WTC11 (cell line): ENCODE measurements around the gene SPEM3. TPM values are rescaled to one million over a fixed set of nuclear protein-coding genes. Genes with fewer than 3 reads are reported as not detected.
A peak's percentile ranks its signal among the peaks of the same experiment; 100 is the strongest.

Source experiments
- ATAC-seq: fragments of 200-7000 bp; cut with Tn5 transposase; 2 replicates; pipeline ENCODE4 v1.10.0; 2021; ENCODE audit warnings: mild to moderate bottlenecking, moderate library complexity
- CTCF ChIA-PET: fragments of 300-600 bp; sonication (Branson Sonifier 250); formaldehyde crosslinking; loops from one replicate; lab custom pipeline; 2021; ENCODE audit warnings: antibody characterized with exemption; lab: Charles Lee
- POLR2A ChIA-PET: fragments of 350-600 bp; sonication (Branson Sonifier 250); formaldehyde crosslinking; loops from one replicate; lab custom pipeline; 2021; ENCODE audit warnings: antibody characterized with exemption; lab: Charles Lee
- DNase-seq: peaks from one replicate; pipeline ENCODE4 v3.0.0; 2021; ENCODE audit warnings: low spot score
- H3K27ac Mint-ChIP-seq: 2 replicates; pipeline ENCODE4 v1.8.0; 2021; ENCODE audit warnings: mixed read lengths
- H3K27me3 Mint-ChIP-seq: 2 replicates; pipeline ENCODE4 v1.8.0; 2021; ENCODE audit warnings: low read depth, mild to moderate bottlenecking, moderate library complexity, mixed read lengths
- H3K36me3 Mint-ChIP-seq: 2 replicates; pipeline ENCODE4 v1.8.0; 2021; ENCODE audit warnings: mixed read lengths
- H3K4me1 Mint-ChIP-seq: 2 replicates; pipeline ENCODE4 v1.8.0; 2022; ENCODE audit warnings: mixed read lengths
- H3K4me3 Mint-ChIP-seq: 2 replicates; pipeline ENCODE4 v1.8.0; 2021; ENCODE audit warnings: mild to moderate bottlenecking, moderate library complexity, mixed read lengths
- H3K9me3 Mint-ChIP-seq: 2 replicates; pipeline ENCODE4 v1.8.0; 2021; ENCODE audit warnings: mixed read lengths
- CBFB ChIP-seq: sonication (generic); formaldehyde crosslinking; IDR thresholded peaks from 2 replicates; pipeline ENCODE4 v1.8.1; 2022; ENCODE audit warnings: mild to moderate bottlenecking, low read depth, missing genetic modification reagents
- CREM ChIP-seq: sonication (generic); formaldehyde crosslinking; IDR thresholded peaks from 2 replicates; pipeline ENCODE4 v1.8.1; 2022; ENCODE audit warnings: mild to moderate bottlenecking, missing genetic modification reagents, moderate library complexity
- ELF4 ChIP-seq: sonication (generic); formaldehyde crosslinking; IDR thresholded peaks from 2 replicates; pipeline ENCODE4 v1.8.1; 2022; ENCODE audit warnings: low read depth, mild to moderate bottlenecking, moderate library complexity, missing genetic modification reagents
- OVOL2 ChIP-seq: fragments of 250-450 bp; sonication (Bioruptor Pico); IDR thresholded peaks from 2 replicates; pipeline ENCODE4 v1.9.0; 2021; ENCODE audit warnings: mild to moderate bottlenecking, borderline replicate concordance
- TCF7 ChIP-seq: sonication (generic); formaldehyde crosslinking; IDR thresholded peaks from 2 replicates; pipeline ENCODE4 v1.8.0; 2022; ENCODE audit warnings: mild to moderate bottlenecking, low read depth, missing genetic modification reagents, moderate library complexity
- TEAD1 ChIP-seq: sonication (generic); formaldehyde crosslinking; IDR thresholded peaks from 2 replicates; pipeline ENCODE4 v1.8.0; 2022; ENCODE audit warnings: mild to moderate bottlenecking, missing genetic modification reagents
- ZNF232 ChIP-seq: sonication (generic); formaldehyde crosslinking; IDR thresholded peaks from 2 replicates; pipeline ENCODE4 v1.8.0; 2022; ENCODE audit warnings: mild to moderate bottlenecking, missing genetic modification reagents
- ZNF416 ChIP-seq: fragments of 250-450 bp; sonication (Bioruptor Pico); IDR thresholded peaks from 2 replicates; pipeline ENCODE4 v1.9.0; 2021; ENCODE audit warnings: mild to moderate bottlenecking, inconsistent platforms
- total RNA-seq: library from RNA; stranded (reverse); gene quantifications from 3 replicates; pipeline ENCODE4 v1.2.3, GENCODE V29; 2021
- TF ChIP-seq, protein P1 (sequence below): sonication (generic); formaldehyde crosslinking; IDR thresholded peaks from 2 replicates; pipeline ENCODE4 v1.8.1; 2023; ENCODE audit warnings: mild to moderate bottlenecking, missing genetic modification reagents, moderate library complexity
- TF ChIP-seq, protein P2 (sequence below): sonication (generic); formaldehyde crosslinking; conservative IDR thresholded peaks from 2 replicates; pipeline ENCODE4 v1.8.1; 2023; ENCODE audit warnings: mild to moderate bottlenecking, low read depth, missing genetic modification reagents, moderate library complexity
- TF ChIP-seq, protein P3 (sequence below): sonication (generic); formaldehyde crosslinking; IDR thresholded peaks from 2 replicates; pipeline ENCODE4 v1.8.1; 2023; ENCODE audit warnings: mild to moderate bottlenecking, missing genetic modification reagents, borderline replicate concordance
- TF ChIP-seq, protein P4 (sequence below): sonication (generic); formaldehyde crosslinking; IDR thresholded peaks from 2 replicates; pipeline ENCODE4 v1.8.1; 2023; ENCODE audit warnings: mild to moderate bottlenecking, missing genetic modification reagents
- TF ChIP-seq, protein P5 (sequence below): sonication (generic); formaldehyde crosslinking; IDR thresholded peaks from 2 replicates; pipeline ENCODE4 v1.8.1; 2022; ENCODE audit warnings: missing genetic modification reagents, borderline replicate concordance
- TF ChIP-seq, protein P6 (sequence below): sonication (generic); formaldehyde crosslinking; IDR thresholded peaks from 2 replicates; pipeline ENCODE4 v1.8.0; 2023; ENCODE audit warnings: missing genetic modification reagents, mild to moderate bottlenecking, borderline replicate concordance

The SPEM3 gene
- total RNA-seq, 1 experiment from 2014 or later: not detected

DNA sequence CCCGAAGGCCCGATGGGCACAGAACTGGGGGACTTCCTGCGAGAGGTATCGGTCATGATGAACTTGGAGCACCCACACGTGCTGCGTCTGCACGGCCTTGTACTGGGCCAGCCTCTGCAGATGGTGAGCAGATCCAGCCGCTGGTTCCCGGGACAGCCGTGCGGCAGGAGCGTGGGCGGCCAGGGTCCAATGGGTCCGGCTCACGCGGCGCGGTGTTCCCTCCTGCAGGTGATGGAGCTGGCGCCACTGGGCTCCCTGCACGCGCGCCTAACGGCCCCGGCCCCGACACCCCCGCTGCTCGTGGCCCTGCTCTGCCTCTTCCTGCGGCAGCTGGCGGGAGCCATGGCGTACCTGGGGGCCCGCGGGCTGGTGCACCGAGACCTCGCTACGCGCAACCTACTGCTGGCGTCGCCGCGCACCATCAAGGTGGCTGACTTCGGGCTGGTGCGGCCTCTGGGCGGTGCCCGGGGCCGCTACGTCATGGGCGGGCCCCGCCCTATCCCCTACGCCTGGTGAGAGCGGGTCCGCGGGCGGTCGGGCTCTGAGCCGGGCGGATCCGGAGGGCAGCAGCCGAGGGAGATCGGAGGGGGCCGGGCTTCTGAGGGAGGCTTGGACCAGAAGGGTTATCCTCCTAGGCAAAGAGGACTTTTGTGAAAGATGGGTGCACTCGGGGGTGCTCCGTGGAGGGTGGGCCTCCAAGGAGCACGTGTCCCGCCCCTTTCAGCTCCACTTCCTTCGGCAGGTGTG lies 44.7 kb upstream of the SPEM3 start (continued):
- TF ChIP-seq, protein P1, sequence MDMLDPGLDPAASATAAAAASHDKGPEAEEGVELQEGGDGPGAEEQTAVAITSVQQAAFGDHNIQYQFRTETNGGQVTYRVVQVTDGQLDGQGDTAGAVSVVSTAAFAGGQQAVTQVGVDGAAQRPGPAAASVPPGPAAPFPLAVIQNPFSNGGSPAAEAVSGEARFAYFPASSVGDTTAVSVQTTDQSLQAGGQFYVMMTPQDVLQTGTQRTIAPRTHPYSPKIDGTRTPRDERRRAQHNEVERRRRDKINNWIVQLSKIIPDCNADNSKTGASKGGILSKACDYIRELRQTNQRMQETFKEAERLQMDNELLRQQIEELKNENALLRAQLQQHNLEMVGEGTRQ (CRISPR knock-in tag): peak; percentile 58; the same call in 1 of the 2 replicates
- no peak for TF ChIP-seq TCF7
- TF ChIP-seq ZNF416 (CRISPR knock-in tag): no peak
- no peak for TF ChIP-seq OVOL2 (CRISPR knock-in tag)
- TF ChIP-seq TEAD1 (CRISPR knock-in tag): peak; percentile 59; the same call in 1 of the 2 replicates
- TF ChIP-seq, protein P2, sequence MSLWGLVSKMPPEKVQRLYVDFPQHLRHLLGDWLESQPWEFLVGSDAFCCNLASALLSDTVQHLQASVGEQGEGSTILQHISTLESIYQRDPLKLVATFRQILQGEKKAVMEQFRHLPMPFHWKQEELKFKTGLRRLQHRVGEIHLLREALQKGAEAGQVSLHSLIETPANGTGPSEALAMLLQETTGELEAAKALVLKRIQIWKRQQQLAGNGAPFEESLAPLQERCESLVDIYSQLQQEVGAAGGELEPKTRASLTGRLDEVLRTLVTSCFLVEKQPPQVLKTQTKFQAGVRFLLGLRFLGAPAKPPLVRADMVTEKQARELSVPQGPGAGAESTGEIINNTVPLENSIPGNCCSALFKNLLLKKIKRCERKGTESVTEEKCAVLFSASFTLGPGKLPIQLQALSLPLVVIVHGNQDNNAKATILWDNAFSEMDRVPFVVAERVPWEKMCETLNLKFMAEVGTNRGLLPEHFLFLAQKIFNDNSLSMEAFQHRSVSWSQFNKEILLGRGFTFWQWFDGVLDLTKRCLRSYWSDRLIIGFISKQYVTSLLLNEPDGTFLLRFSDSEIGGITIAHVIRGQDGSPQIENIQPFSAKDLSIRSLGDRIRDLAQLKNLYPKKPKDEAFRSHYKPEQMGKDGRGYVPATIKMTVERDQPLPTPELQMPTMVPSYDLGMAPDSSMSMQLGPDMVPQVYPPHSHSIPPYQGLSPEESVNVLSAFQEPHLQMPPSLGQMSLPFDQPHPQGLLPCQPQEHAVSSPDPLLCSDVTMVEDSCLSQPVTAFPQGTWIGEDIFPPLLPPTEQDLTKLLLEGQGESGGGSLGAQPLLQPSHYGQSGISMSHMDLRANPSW (CRISPR knock-in tag): no peak
- TF ChIP-seq, protein P3, sequence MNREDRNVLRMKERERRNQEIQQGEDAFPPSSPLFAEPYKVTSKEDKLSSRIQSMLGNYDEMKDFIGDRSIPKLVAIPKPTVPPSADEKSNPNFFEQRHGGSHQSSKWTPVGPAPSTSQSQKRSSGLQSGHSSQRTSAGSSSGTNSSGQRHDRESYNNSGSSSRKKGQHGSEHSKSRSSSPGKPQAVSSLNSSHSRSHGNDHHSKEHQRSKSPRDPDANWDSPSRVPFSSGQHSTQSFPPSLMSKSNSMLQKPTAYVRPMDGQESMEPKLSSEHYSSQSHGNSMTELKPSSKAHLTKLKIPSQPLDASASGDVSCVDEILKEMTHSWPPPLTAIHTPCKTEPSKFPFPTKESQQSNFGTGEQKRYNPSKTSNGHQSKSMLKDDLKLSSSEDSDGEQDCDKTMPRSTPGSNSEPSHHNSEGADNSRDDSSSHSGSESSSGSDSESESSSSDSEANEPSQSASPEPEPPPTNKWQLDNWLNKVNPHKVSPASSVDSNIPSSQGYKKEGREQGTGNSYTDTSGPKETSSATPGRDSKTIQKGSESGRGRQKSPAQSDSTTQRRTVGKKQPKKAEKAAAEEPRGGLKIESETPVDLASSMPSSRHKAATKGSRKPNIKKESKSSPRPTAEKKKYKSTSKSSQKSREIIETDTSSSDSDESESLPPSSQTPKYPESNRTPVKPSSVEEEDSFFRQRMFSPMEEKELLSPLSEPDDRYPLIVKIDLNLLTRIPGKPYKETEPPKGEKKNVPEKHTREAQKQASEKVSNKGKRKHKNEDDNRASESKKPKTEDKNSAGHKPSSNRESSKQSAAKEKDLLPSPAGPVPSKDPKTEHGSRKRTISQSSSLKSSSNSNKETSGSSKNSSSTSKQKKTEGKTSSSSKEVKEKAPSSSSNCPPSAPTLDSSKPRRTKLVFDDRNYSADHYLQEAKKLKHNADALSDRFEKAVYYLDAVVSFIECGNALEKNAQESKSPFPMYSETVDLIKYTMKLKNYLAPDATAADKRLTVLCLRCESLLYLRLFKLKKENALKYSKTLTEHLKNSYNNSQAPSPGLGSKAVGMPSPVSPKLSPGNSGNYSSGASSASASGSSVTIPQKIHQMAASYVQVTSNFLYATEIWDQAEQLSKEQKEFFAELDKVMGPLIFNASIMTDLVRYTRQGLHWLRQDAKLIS (CRISPR knock-in tag): 0 out of 2 replicates have a peak, but pooled peaks have one; percentile 70
- TF ChIP-seq, protein P4, sequence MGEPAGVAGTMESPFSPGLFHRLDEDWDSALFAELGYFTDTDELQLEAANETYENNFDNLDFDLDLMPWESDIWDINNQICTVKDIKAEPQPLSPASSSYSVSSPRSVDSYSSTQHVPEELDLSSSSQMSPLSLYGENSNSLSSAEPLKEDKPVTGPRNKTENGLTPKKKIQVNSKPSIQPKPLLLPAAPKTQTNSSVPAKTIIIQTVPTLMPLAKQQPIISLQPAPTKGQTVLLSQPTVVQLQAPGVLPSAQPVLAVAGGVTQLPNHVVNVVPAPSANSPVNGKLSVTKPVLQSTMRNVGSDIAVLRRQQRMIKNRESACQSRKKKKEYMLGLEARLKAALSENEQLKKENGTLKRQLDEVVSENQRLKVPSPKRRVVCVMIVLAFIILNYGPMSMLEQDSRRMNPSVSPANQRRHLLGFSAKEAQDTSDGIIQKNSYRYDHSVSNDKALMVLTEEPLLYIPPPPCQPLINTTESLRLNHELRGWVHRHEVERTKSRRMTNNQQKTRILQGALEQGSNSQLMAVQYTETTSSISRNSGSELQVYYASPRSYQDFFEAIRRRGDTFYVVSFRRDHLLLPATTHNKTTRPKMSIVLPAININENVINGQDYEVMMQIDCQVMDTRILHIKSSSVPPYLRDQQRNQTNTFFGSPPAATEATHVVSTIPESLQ (CRISPR knock-in tag): no peak
- no peak for TF ChIP-seq ELF4
- TF ChIP-seq, protein P5, sequence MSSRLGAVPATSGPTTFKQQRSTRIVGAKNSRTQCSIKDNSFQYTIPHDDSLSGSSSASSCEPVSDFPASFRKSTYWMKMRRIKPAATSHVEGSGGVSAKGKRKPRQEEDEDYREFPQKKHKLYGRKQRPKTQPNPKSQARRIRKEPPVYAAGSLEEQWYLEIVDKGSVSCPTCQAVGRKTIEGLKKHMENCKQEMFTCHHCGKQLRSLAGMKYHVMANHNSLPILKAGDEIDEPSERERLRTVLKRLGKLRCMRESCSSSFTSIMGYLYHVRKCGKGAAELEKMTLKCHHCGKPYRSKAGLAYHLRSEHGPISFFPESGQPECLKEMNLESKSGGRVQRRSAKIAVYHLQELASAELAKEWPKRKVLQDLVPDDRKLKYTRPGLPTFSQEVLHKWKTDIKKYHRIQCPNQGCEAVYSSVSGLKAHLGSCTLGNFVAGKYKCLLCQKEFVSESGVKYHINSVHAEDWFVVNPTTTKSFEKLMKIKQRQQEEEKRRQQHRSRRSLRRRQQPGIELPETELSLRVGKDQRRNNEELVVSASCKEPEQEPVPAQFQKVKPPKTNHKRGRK (CRISPR knock-in tag): no peak
- TF ChIP-seq ZNF232 (CRISPR knock-in tag): peak; percentile 66; the same call in 1 of the 2 replicates
- no peak for TF ChIP-seq CBFB
- TF ChIP-seq, all 79 proteins: peak for 21

DNA sequence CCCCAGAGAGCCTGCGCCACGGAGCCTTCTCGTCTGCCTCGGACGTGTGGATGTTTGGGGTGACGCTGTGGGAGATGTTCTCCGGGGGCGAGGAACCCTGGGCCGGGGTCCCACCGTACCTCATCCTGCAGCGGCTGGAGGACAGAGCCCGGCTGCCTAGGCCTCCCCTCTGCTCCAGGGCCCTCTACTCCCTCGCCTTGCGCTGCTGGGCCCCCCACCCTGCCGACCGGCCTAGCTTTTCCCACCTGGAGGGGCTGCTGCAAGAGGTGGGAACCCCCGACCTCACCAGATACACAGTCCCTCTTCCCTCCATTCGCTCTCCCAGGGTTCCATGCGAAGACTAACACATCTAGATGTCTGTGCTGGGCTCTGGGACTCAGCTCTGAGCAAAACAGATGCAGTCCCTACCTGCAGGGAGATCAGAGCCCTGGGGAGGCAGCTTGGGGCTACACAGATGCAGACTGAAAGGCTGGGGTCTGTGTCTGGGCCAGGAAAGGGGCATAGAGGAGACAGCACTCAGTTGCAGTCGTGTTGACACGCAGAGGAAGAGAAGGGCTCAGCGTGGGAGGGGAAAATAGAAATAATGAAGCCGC lies 44.1 kb upstream of the SPEM3 start:
- H3K27me3 Mint-ChIP-seq: peaks cover 38% of the 10 kb centered on the region
- ChIA-PET CTCF (interaction anchor here (1.0 to 2.4 kb wide), 8 partner anchors 9 to 176 kb away, joined by 3 to 10 read pairs (median 4); partner anchors contain the start of genes ACAP1, PLSCR3, TMEM102 and TMEM256), POLR2A (interaction anchor here (0.7 to 1.9 kb wide), 3 partner anchors 9 to 19 kb away, joined by 3 to 7 read pairs (median 4); partner anchors contain the start of genes PLSCR3 and TMEM256)
- H3K27ac Mint-ChIP-seq: peak overlapping the region; percentile 84; the same call in 1 of the 2 replicates
- ATAC-seq (no peak), DNase-seq (no peak)
- H3K9me3 Mint-ChIP-seq: peaks cover 1% of the 10 kb centered on the region; the same call in 1 of the 2 replicates
- H3K4me1 Mint-ChIP-seq: peaks cover 26% of the 10 kb centered on the region
- H3K36me3 Mint-ChIP-seq: peaks cover 7% of the 10 kb centered on the region
- H3K4me3 Mint-ChIP-seq: peak overlapping the region; percentile 58
- 0 out of 2 replicates have a peak, but pooled peaks have one; percentile 3 for TF ChIP-seq CREM (CRISPR knock-in tag)
- TF ChIP-seq, protein P6, sequence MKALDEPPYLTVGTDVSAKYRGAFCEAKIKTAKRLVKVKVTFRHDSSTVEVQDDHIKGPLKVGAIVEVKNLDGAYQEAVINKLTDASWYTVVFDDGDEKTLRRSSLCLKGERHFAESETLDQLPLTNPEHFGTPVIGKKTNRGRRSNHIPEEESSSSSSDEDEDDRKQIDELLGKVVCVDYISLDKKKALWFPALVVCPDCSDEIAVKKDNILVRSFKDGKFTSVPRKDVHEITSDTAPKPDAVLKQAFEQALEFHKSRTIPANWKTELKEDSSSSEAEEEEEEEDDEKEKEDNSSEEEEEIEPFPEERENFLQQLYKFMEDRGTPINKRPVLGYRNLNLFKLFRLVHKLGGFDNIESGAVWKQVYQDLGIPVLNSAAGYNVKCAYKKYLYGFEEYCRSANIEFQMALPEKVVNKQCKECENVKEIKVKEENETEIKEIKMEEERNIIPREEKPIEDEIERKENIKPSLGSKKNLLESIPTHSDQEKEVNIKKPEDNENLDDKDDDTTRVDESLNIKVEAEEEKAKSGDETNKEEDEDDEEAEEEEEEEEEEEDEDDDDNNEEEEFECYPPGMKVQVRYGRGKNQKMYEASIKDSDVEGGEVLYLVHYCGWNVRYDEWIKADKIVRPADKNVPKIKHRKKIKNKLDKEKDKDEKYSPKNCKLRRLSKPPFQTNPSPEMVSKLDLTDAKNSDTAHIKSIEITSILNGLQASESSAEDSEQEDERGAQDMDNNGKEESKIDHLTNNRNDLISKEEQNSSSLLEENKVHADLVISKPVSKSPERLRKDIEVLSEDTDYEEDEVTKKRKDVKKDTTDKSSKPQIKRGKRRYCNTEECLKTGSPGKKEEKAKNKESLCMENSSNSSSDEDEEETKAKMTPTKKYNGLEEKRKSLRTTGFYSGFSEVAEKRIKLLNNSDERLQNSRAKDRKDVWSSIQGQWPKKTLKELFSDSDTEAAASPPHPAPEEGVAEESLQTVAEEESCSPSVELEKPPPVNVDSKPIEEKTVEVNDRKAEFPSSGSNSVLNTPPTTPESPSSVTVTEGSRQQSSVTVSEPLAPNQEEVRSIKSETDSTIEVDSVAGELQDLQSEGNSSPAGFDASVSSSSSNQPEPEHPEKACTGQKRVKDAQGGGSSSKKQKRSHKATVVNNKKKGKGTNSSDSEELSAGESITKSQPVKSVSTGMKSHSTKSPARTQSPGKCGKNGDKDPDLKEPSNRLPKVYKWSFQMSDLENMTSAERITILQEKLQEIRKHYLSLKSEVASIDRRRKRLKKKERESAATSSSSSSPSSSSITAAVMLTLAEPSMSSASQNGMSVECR (CRISPR knock-in tag): no peak
- TF ChIP-seq, protein P1 (CRISPR knock-in tag): peak; percentile 2; the same call in 1 of the 2 replicates
